Panc1 (cell line): ENCODE measurements around the gene ACSL6. TPM values are rescaled to one million over a fixed set of nuclear protein-coding genes. Genes with fewer than 3 reads are reported as not detected.

Source experiments
- ATAC-seq: fragments of 200-7000 bp; cut with Tn5 transposase; 2 replicates; pipeline ENCODE4 v1.9.1; 2020; ENCODE audit warnings: mild to moderate bottlenecking, moderate library complexity
- BruUV-seq: library from RNA; stranded (reverse); fragments of 400-500 nt; replicated peaks from 2 replicates; lab custom pipeline; 2021; lab: Mats Ljungman, UMichigan
- CTCF ChIA-PET: fragments of 300-600 bp; sonication (Branson Sonifier 250); formaldehyde crosslinking; loops from one replicate; lab custom pipeline; 2022; ENCODE audit warnings: antibody characterized with exemption; lab: Charles Lee
- POLR2A ChIA-PET: fragments of 300-600 bp; sonication (Branson Sonifier 250); formaldehyde crosslinking; loops from one replicate; lab custom pipeline; 2022; ENCODE audit warnings: antibody characterized with exemption; lab: Charles Lee
- DNase-seq: peaks from one replicate; pipeline ENCODE4 v3.0.0-alpha.2; 2010; ENCODE audit warnings: low read depth, low spot score
- H3K27ac ChIP-seq: 2 replicates; pipeline ENCODE4 v1.5.1; 2011; ENCODE audit warnings: mild to moderate bottlenecking, low read length, inconsistent platforms
- H3K27me3 ChIP-seq: fragments of 200-500 bp; sonication (Bioruptor generic); 2 replicates; pipeline ENCODE4 v1.6.0; 2014; ENCODE audit warnings: low read length, inconsistent platforms; ENCODE audit not compliant: control insufficient read depth, insufficient read depth
- H3K36me3 ChIP-seq: fragments of 200-500 bp; sonication (Bioruptor generic); 2 replicates; pipeline ENCODE4 v1.5.1; 2014; ENCODE audit warnings: inconsistent platforms, mild to moderate bottlenecking, low read length, moderate library complexity; ENCODE audit not compliant: control insufficient read depth, insufficient read depth
- H3K4me1 ChIP-seq: 2 replicates; pipeline ENCODE4 v1.5.1; 2011; ENCODE audit warnings: inconsistent platforms, mild to moderate bottlenecking, low read length, moderate library complexity; ENCODE audit not compliant: control insufficient read depth, insufficient read depth
- H3K4me3 ChIP-seq, 2 experiments: 2 replicates each; pipeline ENCODE4 v1.5.1; 2011 to 2012; ENCODE audit warnings: low read depth in 2 of 2, low read length in 2 of 2, mild to moderate bottlenecking in 2 of 2, inconsistent platforms in 1 of 2, moderate library complexity in 1 of 2
- H3K9me3 ChIP-seq: fragments of 200-500 bp; sonication (Bioruptor generic); 2 replicates; pipeline ENCODE4 v1.5.1; 2014; ENCODE audit warnings: low read depth, mild to moderate bottlenecking, inconsistent platforms, low read length, moderate library complexity; ENCODE audit not compliant: control insufficient read depth, insufficient read depth
- POLR2AphosphoS5 ChIP-seq: IDR thresholded peaks from 2 replicates; pipeline ENCODE4 v1.6.1; 2012; ENCODE audit warnings: mild to moderate bottlenecking, low read depth, low read length, moderate library complexity
- SIN3A ChIP-seq: IDR thresholded peaks from 2 replicates; pipeline ENCODE4 v1.6.1; 2012; ENCODE audit warnings: low read depth, mild to moderate bottlenecking, low read length, moderate library complexity, borderline replicate concordance; ENCODE audit not compliant: insufficient read depth
- TCF7L2 ChIP-seq: IDR thresholded peaks from 2 replicates; pipeline ENCODE4 v1.6.1; 2011; ENCODE audit warnings: mild to moderate bottlenecking, low read depth, low read length, inconsistent platforms
- in situ Hi-C: cut with HindIII; loops from 2 replicates; pipeline ENCODE4 v1.10.0; 2016; ENCODE audit warnings: low sequenced_read_pairs, low pct_unique_long_range_greater_than_20kb
- intact Hi-C: fragments of 100-400 bp; cut with micrococcal nuclease; formaldehyde crosslinking; loops from one replicate; pipeline ENCODE4 v1.10.0; 2022; ENCODE audit not compliant: unreplicated experiment
- total RNA-seq: library from RNA; stranded (reverse); gene quantifications from one replicate; pipeline ENCODE4 v1.2.1, GENCODE V29; 2021; ENCODE audit not compliant: unreplicated experiment
- TF ChIP-seq, protein P1 (sequence below): fragments of 450-650 bp; IDR thresholded peaks from 2 replicates; pipeline ENCODE4 v1.5.1; 2017; ENCODE audit warnings: mild to moderate bottlenecking
- TF ChIP-seq, protein P2 (sequence below), 2 experiments: IDR thresholded peaks; 2 replicates each; pipeline ENCODE4 v1.6.1; 2011 to 2012; ENCODE audit warnings: low read depth in 2 of 2, control low read depth in 1 of 2, low read length in 1 of 2, mild to moderate bottlenecking in 1 of 2, moderate library complexity in 1 of 2; ENCODE audit not compliant: insufficient read depth in 1 of 2

Gene ACSL6
- total RNA-seq, 1 experiment from 2014 or later, result 0.18 TPM

- TF ChIP-seq SIN3A, result no peak
- TF ChIP-seq POLR2AphosphoS5, result no peak
- TF ChIP-seq, protein P1, sequence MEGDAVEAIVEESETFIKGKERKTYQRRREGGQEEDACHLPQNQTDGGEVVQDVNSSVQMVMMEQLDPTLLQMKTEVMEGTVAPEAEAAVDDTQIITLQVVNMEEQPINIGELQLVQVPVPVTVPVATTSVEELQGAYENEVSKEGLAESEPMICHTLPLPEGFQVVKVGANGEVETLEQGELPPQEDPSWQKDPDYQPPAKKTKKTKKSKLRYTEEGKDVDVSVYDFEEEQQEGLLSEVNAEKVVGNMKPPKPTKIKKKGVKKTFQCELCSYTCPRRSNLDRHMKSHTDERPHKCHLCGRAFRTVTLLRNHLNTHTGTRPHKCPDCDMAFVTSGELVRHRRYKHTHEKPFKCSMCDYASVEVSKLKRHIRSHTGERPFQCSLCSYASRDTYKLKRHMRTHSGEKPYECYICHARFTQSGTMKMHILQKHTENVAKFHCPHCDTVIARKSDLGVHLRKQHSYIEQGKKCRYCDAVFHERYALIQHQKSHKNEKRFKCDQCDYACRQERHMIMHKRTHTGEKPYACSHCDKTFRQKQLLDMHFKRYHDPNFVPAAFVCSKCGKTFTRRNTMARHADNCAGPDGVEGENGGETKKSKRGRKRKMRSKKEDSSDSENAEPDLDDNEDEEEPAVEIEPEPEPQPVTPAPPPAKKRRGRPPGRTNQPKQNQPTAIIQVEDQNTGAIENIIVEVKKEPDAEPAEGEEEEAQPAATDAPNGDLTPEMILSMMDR, result no peak
- TF ChIP-seq, protein P2, sequence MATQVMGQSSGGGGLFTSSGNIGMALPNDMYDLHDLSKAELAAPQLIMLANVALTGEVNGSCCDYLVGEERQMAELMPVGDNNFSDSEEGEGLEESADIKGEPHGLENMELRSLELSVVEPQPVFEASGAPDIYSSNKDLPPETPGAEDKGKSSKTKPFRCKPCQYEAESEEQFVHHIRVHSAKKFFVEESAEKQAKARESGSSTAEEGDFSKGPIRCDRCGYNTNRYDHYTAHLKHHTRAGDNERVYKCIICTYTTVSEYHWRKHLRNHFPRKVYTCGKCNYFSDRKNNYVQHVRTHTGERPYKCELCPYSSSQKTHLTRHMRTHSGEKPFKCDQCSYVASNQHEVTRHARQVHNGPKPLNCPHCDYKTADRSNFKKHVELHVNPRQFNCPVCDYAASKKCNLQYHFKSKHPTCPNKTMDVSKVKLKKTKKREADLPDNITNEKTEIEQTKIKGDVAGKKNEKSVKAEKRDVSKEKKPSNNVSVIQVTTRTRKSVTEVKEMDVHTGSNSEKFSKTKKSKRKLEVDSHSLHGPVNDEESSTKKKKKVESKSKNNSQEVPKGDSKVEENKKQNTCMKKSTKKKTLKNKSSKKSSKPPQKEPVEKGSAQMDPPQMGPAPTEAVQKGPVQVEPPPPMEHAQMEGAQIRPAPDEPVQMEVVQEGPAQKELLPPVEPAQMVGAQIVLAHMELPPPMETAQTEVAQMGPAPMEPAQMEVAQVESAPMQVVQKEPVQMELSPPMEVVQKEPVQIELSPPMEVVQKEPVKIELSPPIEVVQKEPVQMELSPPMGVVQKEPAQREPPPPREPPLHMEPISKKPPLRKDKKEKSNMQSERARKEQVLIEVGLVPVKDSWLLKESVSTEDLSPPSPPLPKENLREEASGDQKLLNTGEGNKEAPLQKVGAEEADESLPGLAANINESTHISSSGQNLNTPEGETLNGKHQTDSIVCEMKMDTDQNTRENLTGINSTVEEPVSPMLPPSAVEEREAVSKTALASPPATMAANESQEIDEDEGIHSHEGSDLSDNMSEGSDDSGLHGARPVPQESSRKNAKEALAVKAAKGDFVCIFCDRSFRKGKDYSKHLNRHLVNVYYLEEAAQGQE (IDR thresholded peaks at IDR 0.05; ENCODE audit: insufficient read depth in 1 of 2, low read depth in 2 of 2, low read length in 1 of 2), result no peak
- no peak for TF ChIP-seq TCF7L2
- no peak for DNase-seq
- Histone ChIP-seq H3K9me3 (no peaks in the 10 kb centered on the region; the same call in 1 of the 2 replicates), H3K36me3 (no peaks in the 10 kb centered on the region), H3K27me3 (peaks cover 3% of the 10 kb centered on the region; the same call in 1 of the 2 replicates), H3K4me3 (no peak overlapping the region), H3K4me1 (no peaks in the 10 kb centered on the region), H3K27ac (no peak overlapping the region)
- no peak for ATAC-seq
- in situ Hi-C loops, result no loop called here
- ChIA-PET POLR2A (no interaction called here), CTCF (no interaction called here)
- no TSS peak for BruUV-seq
- intact Hi-C loops, result no loop called here
Measured at GRCh38 chr5:131926168-131926567, 85.3 kb downstream of the ACSL6 start.

GRCh38 chr5:131916481-131916880, 95.0 kb downstream of the ACSL6 start:
- TF ChIP-seq POLR2AphosphoS5 (no peak), TCF7L2 (no peak), SIN3A (no peak)
- TF ChIP-seq, protein P2 (IDR thresholded peaks at IDR 0.05; ENCODE audit: insufficient read depth in 1 of 2, low read depth in 2 of 2, low read length in 1 of 2), result no peak
- TF ChIP-seq, protein P1, result no peak
- peaks cover 14% of the 10 kb centered on the region; the same call in 1 of the 2 replicates for H3K27me3 ChIP-seq
- no TSS peak for BruUV-seq
- H3K9me3 ChIP-seq, result no peaks in the 10 kb centered on the region
- no peak overlapping the region for H3K27ac ChIP-seq
- ChIA-PET POLR2A (no interaction called here), CTCF (no interaction called here)
- DNase-seq (no peak), ATAC-seq (no peak)
- in situ Hi-C loops (no loop called here), intact Hi-C loops (no loop called here)
- no peaks in the 10 kb centered on the region for H3K36me3 ChIP-seq
- no peak overlapping the region for H3K4me3 ChIP-seq
- no peaks in the 10 kb centered on the region for H3K4me1 ChIP-seq
